ENCODE data around the gene ITGA3. TPM values are rescaled to one million over a fixed set of nuclear protein-coding genes. Genes with fewer than 3 reads are reported as not detected.
"Not testable (repeated sequence)": the region's sequence is repeated elsewhere in the genome, so short reads cannot be mapped to it uniquely, and the experiment has no call there.

Gene ITGA3
- total and polyA plus RNA-seq, 4 donors = 23.4 to 34.4 (median 25.9) TPM

GRCh38 chr17:50033316-50033715 lies 22.6 kb upstream of the ITGA3 start:
- Histone ChIP-seq H3K4me1 (ENCODE audit: control insufficient read depth, insufficient read depth, low read length) (peaks cover 21% of the 10 kb centered on the region), H3K27me3 (ENCODE audit: control insufficient read depth, insufficient read depth, low read length) (peaks cover 2% of the 10 kb centered on the region), H3K36me3 (ENCODE audit: control insufficient read depth, insufficient read depth, low read length) (no peaks in the 10 kb centered on the region), H3K27ac (ENCODE audit: low read depth, low read length) (no peak overlapping the region), H3K9me3 (ENCODE audit: control insufficient read depth, insufficient read depth, low read length) (no peaks in the 10 kb centered on the region), H3K4me3 (ENCODE audit: low read depth, low read length) (no peak overlapping the region)
- peak in 1 of 6 donors; percentile 53 for DNase-seq (ENCODE audit: low read depth in 4 of 6, low spot score in 6 of 6)
- 57% methylated on average over 3 of the region's 6 CpGs for whole genome bisulfite sequencing (ENCODE audit: insufficient coverage)

- H3K27me3 ChIP-seq (ENCODE audit: control insufficient read depth, insufficient read depth, low read length) = peaks cover 5% of the 10 kb centered on the region
- H3K4me1 ChIP-seq (ENCODE audit: control insufficient read depth, insufficient read depth, low read length) = peaks cover 21% of the 10 kb centered on the region
- H3K27ac ChIP-seq (ENCODE audit: low read depth, low read length) = no peak overlapping the region
- no peaks in the 10 kb centered on the region for H3K36me3 ChIP-seq (ENCODE audit: control insufficient read depth, insufficient read depth, low read length)
- H3K9me3 ChIP-seq (ENCODE audit: control insufficient read depth, insufficient read depth, low read length) = no peaks in the 10 kb centered on the region
- WGBS (ENCODE audit: insufficient coverage) = 71% methylated on average over 8 of the region's 16 CpGs
- no peak for DNase-seq (ENCODE audit: low read depth in 4 of 6, low spot score in 6 of 6)
- no peak overlapping the region for H3K4me3 ChIP-seq (ENCODE audit: low read depth, low read length)
Observed at GRCh38 chr17:50034498-50035364, 21.2 kb upstream of the ITGA3 start.

- DNase-seq (ENCODE audit: low read depth in 4 of 6, low spot score in 6 of 6) = peak in 1 of 6 donors; percentile 33
- no peaks in the 10 kb centered on the region for H3K36me3 ChIP-seq (ENCODE audit: control insufficient read depth, insufficient read depth, low read length)
- H3K4me1 ChIP-seq (ENCODE audit: control insufficient read depth, insufficient read depth, low read length) = peaks cover 21% of the 10 kb centered on the region
- no peak overlapping the region for H3K27ac ChIP-seq (ENCODE audit: low read depth, low read length)
- no peak overlapping the region for H3K4me3 ChIP-seq (ENCODE audit: low read depth, low read length)
- 70% methylated on average over 4 of the region's 5 CpGs for WGBS (ENCODE audit: insufficient coverage)
- peaks cover 5% of the 10 kb centered on the region for H3K27me3 ChIP-seq (ENCODE audit: control insufficient read depth, insufficient read depth, low read length)
- no peaks in the 10 kb centered on the region for H3K9me3 ChIP-seq (ENCODE audit: control insufficient read depth, insufficient read depth, low read length)
Observed at GRCh38 chr17:50035421-50035879, 20.5 kb upstream of the ITGA3 start.

GRCh38 chr17:50035945-50036344 lies 20.0 kb upstream of the ITGA3 start:
- Histone ChIP-seq H3K27ac (ENCODE audit: low read depth, low read length) (no peak overlapping the region), H3K4me1 (ENCODE audit: control insufficient read depth, insufficient read depth, low read length) (peaks cover 21% of the 10 kb centered on the region), H3K27me3 (ENCODE audit: control insufficient read depth, insufficient read depth, low read length) (peaks cover 5% of the 10 kb centered on the region), H3K9me3 (ENCODE audit: control insufficient read depth, insufficient read depth, low read length) (no peaks in the 10 kb centered on the region), H3K4me3 (ENCODE audit: low read depth, low read length) (no peak overlapping the region), H3K36me3 (ENCODE audit: control insufficient read depth, insufficient read depth, low read length) (no peaks in the 10 kb centered on the region)
- no peak for DNase-seq (ENCODE audit: low read depth in 4 of 6, low spot score in 6 of 6)
- WGBS (ENCODE audit: insufficient coverage) = 83% methylated on average over 1 of the region's 1 CpG

- peaks cover 5% of the 10 kb centered on the region for H3K27me3 ChIP-seq (ENCODE audit: control insufficient read depth, insufficient read depth, low read length)
- H3K4me3 ChIP-seq (ENCODE audit: low read depth, low read length) = no peak overlapping the region
- DNase-seq (ENCODE audit: low read depth in 4 of 6, low spot score in 6 of 6) = no peak
- no peaks in the 10 kb centered on the region for H3K36me3 ChIP-seq (ENCODE audit: control insufficient read depth, insufficient read depth, low read length)
- no peak overlapping the region for H3K27ac ChIP-seq (ENCODE audit: low read depth, low read length)
- peaks cover 21% of the 10 kb centered on the region for H3K4me1 ChIP-seq (ENCODE audit: control insufficient read depth, insufficient read depth, low read length)
- 54% methylated on average over 6 of the region's 11 CpGs for WGBS (ENCODE audit: insufficient coverage)
- H3K9me3 ChIP-seq (ENCODE audit: control insufficient read depth, insufficient read depth, low read length) = no peaks in the 10 kb centered on the region
Observed at GRCh38 chr17:50036455-50037261, 19.3 kb upstream of the ITGA3 start.

GRCh38 chr17:50037321-50038107 lies 18.4 kb upstream of the ITGA3 start:
- H3K36me3 ChIP-seq (ENCODE audit: control insufficient read depth, insufficient read depth, low read length) = no peaks in the 10 kb centered on the region
- no peaks in the 10 kb centered on the region for H3K9me3 ChIP-seq (ENCODE audit: control insufficient read depth, insufficient read depth, low read length)
- WGBS (ENCODE audit: insufficient coverage) = 40% methylated on average over 10 of the region's 14 CpGs
- H3K27ac ChIP-seq (ENCODE audit: low read depth, low read length) = no peak overlapping the region
- H3K27me3 ChIP-seq (ENCODE audit: control insufficient read depth, insufficient read depth, low read length) = peaks cover 5% of the 10 kb centered on the region
- no peak overlapping the region for H3K4me3 ChIP-seq (ENCODE audit: low read depth, low read length)
- peaks cover 21% of the 10 kb centered on the region for H3K4me1 ChIP-seq (ENCODE audit: control insufficient read depth, insufficient read depth, low read length)
- peak in 2 of 6 donors; percentile 20 to 63 for DNase-seq (ENCODE audit: low read depth in 4 of 6, low spot score in 6 of 6)

GRCh38 chr17:50039058-50039457 lies 16.9 kb upstream of the ITGA3 start:
- Histone ChIP-seq H3K4me1 (ENCODE audit: control insufficient read depth, insufficient read depth, low read length) (peaks cover 28% of the 10 kb centered on the region), H3K27me3 (ENCODE audit: control insufficient read depth, insufficient read depth, low read length) (peaks cover 5% of the 10 kb centered on the region)
- 75% methylated on average over 1 of the region's 4 CpGs for WGBS (ENCODE audit: insufficient coverage)

GRCh38 chr17:50040496-50040895 lies 15.4 kb upstream of the ITGA3 start:
- H3K9me3 ChIP-seq (ENCODE audit: control insufficient read depth, insufficient read depth, low read length); H3K27me3 ChIP-seq (ENCODE audit: control insufficient read depth, insufficient read depth, low read length); H3K4me3 ChIP-seq (ENCODE audit: low read depth, low read length); DNase-seq (ENCODE audit: low read depth in 4 of 6, low spot score in 6 of 6); H3K27ac ChIP-seq (ENCODE audit: low read depth, low read length); H3K36me3 ChIP-seq (ENCODE audit: control insufficient read depth, insufficient read depth, low read length): not testable (repeated sequence)
- WGBS (ENCODE audit: insufficient coverage) = no CpG with 5 or more reads among the region's 5 CpGs
- H3K4me1 ChIP-seq (ENCODE audit: control insufficient read depth, insufficient read depth, low read length) = peaks cover 28% of the 10 kb centered on the region

More at GRCh38 chr17:50039058-50039457, 16.9 kb upstream of the ITGA3 start:
- no peak overlapping the region for H3K4me3 ChIP-seq (ENCODE audit: low read depth, low read length)
- no peak for DNase-seq (ENCODE audit: low read depth in 4 of 6, low spot score in 6 of 6)
- H3K36me3 ChIP-seq (ENCODE audit: control insufficient read depth, insufficient read depth, low read length) = no peaks in the 10 kb centered on the region
- no peak overlapping the region for H3K27ac ChIP-seq (ENCODE audit: low read depth, low read length)
- H3K9me3 ChIP-seq (ENCODE audit: control insufficient read depth, insufficient read depth, low read length) = no peaks in the 10 kb centered on the region

- Histone ChIP-seq H3K27me3 (ENCODE audit: control insufficient read depth, insufficient read depth, low read length) (peaks cover 5% of the 10 kb centered on the region), H3K4me3 (ENCODE audit: low read depth, low read length) (no peak overlapping the region), H3K9me3 (ENCODE audit: control insufficient read depth, insufficient read depth, low read length) (no peaks in the 10 kb centered on the region), H3K36me3 (ENCODE audit: control insufficient read depth, insufficient read depth, low read length) (no peaks in the 10 kb centered on the region), H3K4me1 (ENCODE audit: control insufficient read depth, insufficient read depth, low read length) (peaks cover 20% of the 10 kb centered on the region), H3K27ac (ENCODE audit: low read depth, low read length) (no peak overlapping the region)
- DNase-seq (ENCODE audit: low read depth in 4 of 6, low spot score in 6 of 6) = no peak
- 80% methylated on average over 1 of the region's 5 CpGs for WGBS (ENCODE audit: insufficient coverage)
Observed at GRCh38 chr17:50042211-50042610, 13.7 kb upstream of the ITGA3 start.

Data from spinal cord (tissue), 10 donors.